ENCODE data around the gene USB1. TPM values are rescaled to one million over a fixed set of nuclear protein-coding genes. Genes with fewer than 3 reads are reported as not detected.

Gene USB1
- total RNA-seq, 4 donors from 2014 or later, result 21.3 to 63.4 (median 45.2) TPM

DNA sequence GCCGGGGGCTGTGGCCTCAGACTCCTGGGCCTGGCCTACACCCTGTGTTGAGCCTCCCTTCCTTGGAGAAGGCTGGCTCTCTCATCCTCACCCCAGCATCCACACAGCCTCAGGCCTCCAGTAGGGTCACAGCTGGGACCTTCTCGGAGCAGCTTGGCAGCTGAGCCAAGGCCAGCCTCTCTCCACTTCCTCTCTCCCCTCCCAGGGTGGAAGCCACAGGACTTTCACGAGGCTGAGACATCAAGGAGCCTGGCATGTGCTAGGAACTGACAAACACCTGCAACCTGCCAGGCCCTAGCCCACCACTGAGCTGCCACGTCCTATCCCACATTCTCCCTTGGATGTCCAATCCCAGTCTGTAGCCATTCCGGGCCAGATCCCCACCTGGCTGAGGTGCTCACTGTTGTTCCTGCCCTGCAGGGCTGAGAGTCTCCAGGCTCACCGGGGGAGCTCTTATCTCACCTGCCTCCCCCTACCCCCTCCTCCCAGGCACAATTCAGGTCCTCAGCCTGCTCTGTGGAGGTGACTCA is 27.4 kb downstream of the USB1 start:
- no peak for DNase-seq
- no peak overlapping the region for H3K4me3 ChIP-seq
- no peaks in the 10 kb centered on the region for H3K27me3 ChIP-seq
- TF ChIP-seq CTCF (IDR thresholded peaks at IDR 0.05) (no peak), POLR2AphosphoS5 (IDR thresholded peaks at IDR 0.05) (no peak)
- H3K4me1 ChIP-seq, result peaks cover 17 to 55% (median 41%) of the 10 kb centered on the region in 4 donors
- H3K36me3 ChIP-seq, result no peaks in the 10 kb centered on the region
- H3K27ac ChIP-seq, result peak overlapping the region; percentile 23 to 97 (median 62)
- in situ Hi-C loops (cut with MboI; ENCODE audit: low pct_ligation_motif_present in 1 of 4, low pct_unique_long_range_greater_than_20kb in 1 of 4, low sequenced_read_pairs in 3 of 4), result loop anchor here in 1 of 4 donors (10.0 kb wide), 1 partner anchor 96 kb away; the partner anchor contains the start of gene CFAP20
- intact Hi-C loops (cut with DNase I; ENCODE audit: low total_unique reads), result no loop called here
- 53% methylated on average over 6 of the region's 6 CpGs; no CpG with 5 or more reads in 1 of the 2 donors for WGBS, 2 donors (ENCODE audit: low coverage in 1 of 2)
- H3K9me3 ChIP-seq, result no peaks in the 10 kb centered on the region

DNA sequence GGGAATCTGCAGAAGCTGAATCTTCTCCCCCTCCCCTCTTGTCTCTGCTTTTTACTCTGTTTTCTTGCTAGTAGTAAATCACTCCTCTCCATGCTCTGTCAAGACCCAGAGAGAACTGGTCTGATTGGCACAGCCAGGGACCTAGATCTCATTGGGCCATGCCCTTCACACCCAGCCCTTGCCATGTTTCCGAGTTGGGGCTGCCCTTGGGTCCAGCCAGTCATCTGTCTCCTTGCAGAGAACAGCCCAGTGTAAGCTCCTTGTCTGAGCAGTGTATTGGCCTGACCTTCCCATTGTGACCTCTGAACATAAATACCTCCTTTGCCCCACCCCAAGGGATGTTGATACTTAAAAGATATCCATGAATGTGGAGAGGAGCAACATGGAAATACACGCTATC is 28.2 kb downstream of the USB1 start:
- Histone ChIP-seq H3K9me3 (no peaks in the 10 kb centered on the region), H3K4me3 (no peak overlapping the region), H3K27me3 (no peaks in the 10 kb centered on the region), H3K4me1 (peaks cover 17 to 46% (median 35%) of the 10 kb centered on the region in 4 donors), H3K27ac (peak overlapping the region in 3 of 4 donors; percentile 4 to 31 (median 23)), H3K36me3 (no peaks in the 10 kb centered on the region)
- intact Hi-C loops (cut with DNase I; ENCODE audit: low total_unique reads) (no loop called here), in situ Hi-C loops (cut with MboI; ENCODE audit: low pct_ligation_motif_present in 1 of 4, low pct_unique_long_range_greater_than_20kb in 1 of 4, low sequenced_read_pairs in 3 of 4) (loop anchor here in 1 of 4 donors (10.0 kb wide), 1 partner anchor 95 kb away; the partner anchor contains the start of gene CFAP20)
- 76% methylated on average over 2 of the region's 2 CpGs; no CpG with 5 or more reads in 1 of the 2 donors for WGBS, 2 donors (ENCODE audit: low coverage in 1 of 2)
- DNase-seq, result peak; percentile 32
- no peak for TF ChIP-seq POLR2A (IDR thresholded peaks at IDR 0.05)
- no peak for TF ChIP-seq CTCF (IDR thresholded peaks at IDR 0.05)
- TF ChIP-seq EP300 (IDR thresholded peaks at IDR 0.05; ENCODE audit: low read depth), result no peak
- TF ChIP-seq POLR2AphosphoS5 (IDR thresholded peaks at IDR 0.05), result no peak

DNA sequence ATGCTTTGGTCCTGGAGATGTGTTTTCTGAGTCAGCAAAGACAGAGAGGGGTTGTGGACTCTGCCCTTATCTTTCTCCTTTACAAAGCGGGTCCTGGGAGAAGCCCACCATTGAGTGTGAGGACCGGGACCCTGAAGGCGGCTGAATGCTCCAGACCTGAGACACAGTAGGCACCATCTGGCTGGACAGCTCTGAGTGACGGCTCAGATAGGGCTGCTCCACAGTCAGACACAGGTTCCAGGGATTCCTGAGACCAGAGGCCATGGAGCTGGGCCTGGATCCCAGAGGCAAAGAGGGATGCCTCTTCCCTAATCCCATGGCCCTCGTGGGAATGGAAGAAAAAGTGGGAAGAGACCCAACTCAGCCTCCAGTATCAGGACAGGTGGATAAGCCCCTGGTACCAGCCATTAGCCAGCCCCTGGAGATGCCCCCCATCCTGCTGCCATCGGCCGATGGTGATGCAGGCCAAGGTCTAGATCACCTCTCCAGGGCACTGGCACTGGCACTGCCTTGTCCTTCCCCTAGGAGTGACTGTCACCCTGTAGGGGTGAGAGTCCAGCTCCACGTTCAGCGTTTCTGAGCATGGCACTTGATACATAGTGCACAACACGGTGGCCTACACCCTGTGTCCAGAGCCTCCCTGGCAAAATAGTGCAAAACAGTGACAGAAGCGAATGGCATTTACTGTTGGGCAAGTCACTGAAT is 29.1 kb downstream of the USB1 start:
- no peaks in the 10 kb centered on the region for H3K27me3 ChIP-seq
- TF ChIP-seq CTCF (IDR thresholded peaks at IDR 0.05), result no peak
- TF ChIP-seq POLR2A (IDR thresholded peaks at IDR 0.05), result no peak
- TF ChIP-seq EP300 (IDR thresholded peaks at IDR 0.05; ENCODE audit: low read depth), result no peak
- no peak for TF ChIP-seq POLR2AphosphoS5 (IDR thresholded peaks at IDR 0.05)
- no peak overlapping the region for H3K4me3 ChIP-seq
- WGBS, 2 donors (ENCODE audit: low coverage in 1 of 2), result 87% methylated on average over 11 of the region's 11 CpGs; no CpG with 5 or more reads in 1 of the 2 donors
- intact Hi-C loops (cut with DNase I; ENCODE audit: low total_unique reads), result no loop called here
- in situ Hi-C loops (cut with MboI; ENCODE audit: low pct_ligation_motif_present in 1 of 4, low pct_unique_long_range_greater_than_20kb in 1 of 4, low sequenced_read_pairs in 3 of 4), result no loop called here
- DNase-seq, result no peak
- no peaks in the 10 kb centered on the region for H3K36me3 ChIP-seq
- H3K4me1 ChIP-seq, result peaks cover 17 to 38% (median 27%) of the 10 kb centered on the region in 4 donors
- H3K9me3 ChIP-seq, result no peaks in the 10 kb centered on the region
- H3K27ac ChIP-seq, result peak overlapping the region in 1 of 4 donors; percentile 19

DNA sequence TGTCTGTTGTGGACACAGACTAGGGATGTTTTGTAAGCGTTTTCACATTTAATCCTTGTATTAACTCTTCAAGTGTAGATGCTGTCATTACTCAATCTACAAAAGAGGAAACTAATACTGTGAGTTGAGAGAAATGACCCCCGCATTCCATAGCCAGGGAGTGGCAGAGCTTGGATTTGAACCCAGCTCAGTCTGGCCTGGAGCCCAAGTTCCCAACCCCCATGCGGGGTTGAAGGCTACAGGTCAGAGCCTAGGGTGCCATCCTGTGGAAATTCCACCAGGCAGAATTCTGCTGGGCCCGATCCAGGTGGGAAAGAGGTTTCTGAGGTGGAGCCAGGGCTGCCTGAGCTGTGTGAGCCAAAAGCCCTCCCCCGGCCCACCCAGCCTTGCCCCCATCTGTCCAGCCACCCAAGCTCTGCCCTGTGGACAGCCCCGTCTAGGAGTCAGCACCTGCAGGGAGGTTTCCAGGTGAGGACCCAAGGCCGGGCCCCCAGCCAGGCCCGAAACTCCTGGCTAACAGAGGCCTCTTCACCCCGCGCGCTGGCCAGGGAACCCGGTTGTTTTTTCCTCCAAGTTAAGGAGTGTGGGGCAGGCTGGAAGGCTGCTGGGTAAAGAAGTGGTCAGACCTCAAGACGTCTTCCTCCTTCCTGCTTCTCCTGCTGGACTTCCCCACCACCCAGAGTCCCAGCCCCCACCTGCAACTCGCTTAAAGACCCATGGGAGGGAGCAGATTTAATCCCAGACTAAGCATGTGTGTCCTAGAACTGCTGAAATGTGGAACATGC is 30.0 kb downstream of the USB1 start:
- intact Hi-C loops (cut with DNase I; ENCODE audit: low total_unique reads) (no loop called here), in situ Hi-C loops (cut with MboI; ENCODE audit: low pct_ligation_motif_present in 1 of 4, low pct_unique_long_range_greater_than_20kb in 1 of 4, low sequenced_read_pairs in 3 of 4) (no loop called here)
- Histone ChIP-seq H3K9me3 (no peaks in the 10 kb centered on the region), H3K4me1 (peaks cover 17 to 36% (median 22%) of the 10 kb centered on the region in 4 donors), H3K4me3 (no peak overlapping the region), H3K27ac (no peak overlapping the region), H3K36me3 (no peaks in the 10 kb centered on the region), H3K27me3 (no peaks in the 10 kb centered on the region)
- DNase-seq, result no peak
- TF ChIP-seq EP300 (IDR thresholded peaks at IDR 0.05; ENCODE audit: low read depth), result no peak
- TF ChIP-seq CTCF (IDR thresholded peaks at IDR 0.05), result no peak
- TF ChIP-seq POLR2A (IDR thresholded peaks at IDR 0.05), result no peak
- no peak for TF ChIP-seq POLR2AphosphoS5 (IDR thresholded peaks at IDR 0.05)
- 71% methylated on average over 14 of the region's 14 CpGs; no CpG with 5 or more reads in 1 of the 2 donors for WGBS, 2 donors (ENCODE audit: low coverage in 1 of 2)
